Parathyroid adenoma (tissue), 2 donors: Measurements from ENCODE around the gene USP36.

Experiments
- H2AFZ ChIP-seq: fragments of 300-600 bp; sonication (generic); one replicate; pipeline ENCODE4 v1.7.0; 2017; ENCODE audit warnings: antibody characterized with exemption, mild to moderate bottlenecking
- H3K27ac ChIP-seq: fragments of 300-600 bp; sonication (generic); one replicate; pipeline ENCODE4 v1.7.0; 2017
- H3K27me3 ChIP-seq: fragments of 300-600 bp; sonication (generic); one replicate; pipeline ENCODE4 v1.7.0; 2017; ENCODE audit warnings: low read length; ENCODE audit not compliant: control insufficient read depth, insufficient read depth
- H3K36me3 ChIP-seq: fragments of 300-600 bp; sonication (generic); one replicate; pipeline ENCODE4 v1.7.0; 2017; ENCODE audit warnings: low read length; ENCODE audit not compliant: control insufficient read depth, insufficient read depth
- H3K4me1 ChIP-seq: fragments of 300-600 bp; sonication (generic); one replicate; pipeline ENCODE4 v1.7.0; 2017; ENCODE audit warnings: control low read depth
- H3K4me2 ChIP-seq: fragments of 300-600 bp; sonication (generic); one replicate; pipeline ENCODE4 v1.7.0; 2017; ENCODE audit warnings: low read length
- H3K4me3 ChIP-seq: fragments of 300-600 bp; sonication (generic); one replicate; pipeline ENCODE4 v1.7.0; 2017; ENCODE audit warnings: low read depth, low read length
- H3K79me2 ChIP-seq: fragments of 300-600 bp; sonication (generic); one replicate; pipeline ENCODE4 v1.7.0; 2017; ENCODE audit warnings: control low read depth
- H3K9ac ChIP-seq: fragments of 300-600 bp; sonication (generic); one replicate; pipeline ENCODE4 v1.7.0; 2017; ENCODE audit warnings: mild to moderate bottlenecking
- H3K9me3 ChIP-seq: fragments of 300-600 bp; sonication (generic); one replicate; pipeline ENCODE4 v1.7.0; 2017; ENCODE audit warnings: low read length; ENCODE audit not compliant: control insufficient read depth
- CTCF ChIP-seq: fragments of 300-600 bp; sonication (generic); IDR thresholded peaks from one replicate; pipeline ENCODE4 v1.7.0; 2017; ENCODE audit warnings: antibody characterized with exemption, mild to moderate bottlenecking
- donor health status: primary hyperparathyroidism.

The USP36 gene

GRCh38 chr17:78828470-78829185, 12.0 kb downstream of the USP36 start:
- H3K27ac ChIP-seq = no peak overlapping the region
- H3K4me3 ChIP-seq = no peak overlapping the region
- H3K36me3 ChIP-seq = no peaks in the 10 kb centered on the region

GRCh38 chr17:78826836-78827509, 13.6 kb downstream of the USP36 start:
- no peaks in the 10 kb centered on the region for H3K9me3 ChIP-seq
- H3K36me3 ChIP-seq = no peaks in the 10 kb centered on the region
- no peak overlapping the region for H3K4me2 ChIP-seq
- H3K4me3 ChIP-seq = no peak overlapping the region
- no peak overlapping the region for H3K27ac ChIP-seq
- H3K79me2 ChIP-seq = peaks cover 42% of the 10 kb centered on the region
- no peaks in the 10 kb centered on the region for H3K4me1 ChIP-seq
- no peak overlapping the region for H3K9ac ChIP-seq
- H3K27me3 ChIP-seq = no peaks in the 10 kb centered on the region
- H2AFZ ChIP-seq = no peak overlapping the region
- no peak for TF ChIP-seq CTCF

More at GRCh38 chr17:78828470-78829185, 12.0 kb downstream of the USP36 start:
- no peak for TF ChIP-seq CTCF
- no peaks in the 10 kb centered on the region for H3K4me1 ChIP-seq
- H3K4me2 ChIP-seq = no peak overlapping the region
- peaks cover 43% of the 10 kb centered on the region for H3K79me2 ChIP-seq
- no peak overlapping the region for H2AFZ ChIP-seq
- H3K9me3 ChIP-seq = no peaks in the 10 kb centered on the region
- no peak overlapping the region for H3K9ac ChIP-seq
- no peaks in the 10 kb centered on the region for H3K27me3 ChIP-seq

GRCh38 chr17:78826421-78826820, 14.2 kb downstream of the USP36 start:
- Histone ChIP-seq H3K36me3 (no peaks in the 10 kb centered on the region), H3K27ac (no peak overlapping the region), H3K9ac (no peak overlapping the region), H3K4me3 (no peak overlapping the region), H3K79me2 (peaks cover 42% of the 10 kb centered on the region), H2AFZ (no peak overlapping the region), H3K27me3 (no peaks in the 10 kb centered on the region), H3K4me1 (no peaks in the 10 kb centered on the region), H3K9me3 (no peaks in the 10 kb centered on the region), H3K4me2 (no peak overlapping the region)
- TF ChIP-seq CTCF = no peak

- TF ChIP-seq CTCF = no peak
- no peak overlapping the region for H3K4me3 ChIP-seq
- H3K9ac ChIP-seq = no peak overlapping the region
- no peaks in the 10 kb centered on the region for H3K4me1 ChIP-seq
- H3K27me3 ChIP-seq = no peaks in the 10 kb centered on the region
- H3K36me3 ChIP-seq = no peaks in the 10 kb centered on the region
- H3K27ac ChIP-seq = no peak overlapping the region
- no peaks in the 10 kb centered on the region for H3K9me3 ChIP-seq
- H3K4me2 ChIP-seq = no peak overlapping the region
- H2AFZ ChIP-seq = no peak overlapping the region
- H3K79me2 ChIP-seq = peaks cover 36% of the 10 kb centered on the region
Measured at GRCh38 chr17:78825696-78826095, 14.9 kb downstream of the USP36 start.
